Measurements from ENCODE around the gene GNS. TPM values are rescaled to one million over a fixed set of nuclear protein-coding genes. Genes with fewer than 3 reads are reported as not detected.

The GNS gene
- total RNA-seq, 1 experiment from 2014 or later, result 26.0 TPM

GRCh38 chr12:64757771-64758170, 1.4 kb downstream of the GNS start:
- Histone ChIP-seq H3K4me1 (ENCODE audit: insufficient read depth, low read length) (no peaks in the 10 kb centered on the region), H2BK12ac (ENCODE audit: insufficient read length, low read depth, low read length) (no peak overlapping the region), H3K4me2 (ENCODE audit: insufficient read depth, insufficient read length, low read length) (no peak overlapping the region), H3K23me2 (ENCODE audit: insufficient read length, low read depth, low read length, poor library complexity, severe bottlenecking) (peaks cover 8% of the 10 kb centered on the region), H2AFZ (ENCODE audit: low read length) (no peak overlapping the region), H4K20me1 (ENCODE audit: control insufficient read depth, insufficient read depth, insufficient read length) (no peaks in the 10 kb centered on the region), H3K14ac (ENCODE audit: insufficient read depth, low read length) (no peak overlapping the region), H2BK15ac (ENCODE audit: low read depth, low read length) (no peak overlapping the region), H4K8ac (replicated peaks; ENCODE audit: insufficient read length, low read depth, low read length) (no peak overlapping the region), H4K5ac (ENCODE audit: insufficient read length, low read depth, low read length) (no peak overlapping the region), H2AK5ac (ENCODE audit: insufficient read length, low read length) (no peak overlapping the region), H2BK5ac (ENCODE audit: insufficient read length, low read length) (no peak overlapping the region), H3K18ac (ENCODE audit: insufficient read length, low read depth, low read length) (no peak overlapping the region), H2BK20ac (ENCODE audit: low read depth, low read length, poor library complexity, severe bottlenecking) (no peak overlapping the region), H3K27ac (ENCODE audit: insufficient read length, low read depth, low read length) (no peak overlapping the region), H3K23ac (ENCODE audit: insufficient read length, low read depth, low read length) (no peak overlapping the region), H3K79me1 (ENCODE audit: insufficient read depth, low read depth, low read length, poor library complexity, severe bottlenecking) (no peaks in the 10 kb centered on the region), H4K91ac (ENCODE audit: insufficient read length, low read depth, low read length) (no peak overlapping the region), H2BK120ac (ENCODE audit: low read depth, low read length, poor library complexity, severe bottlenecking) (no peak overlapping the region), H3K9me3 (ENCODE audit: control insufficient read depth, low read depth, low read length) (no peaks in the 10 kb centered on the region), H3T11ph (ENCODE audit: low read length) (no peak overlapping the region), H3K4ac (ENCODE audit: low read depth, low read length) (no peak overlapping the region), H3K56ac (ENCODE audit: insufficient read length, low read depth, low read length) (no peak overlapping the region), H3K27me3 (ENCODE audit: insufficient read depth, low read length) (no peaks in the 10 kb centered on the region), H3K9ac (ENCODE audit: extremely low read depth, insufficient read length, low read length) (no peak overlapping the region), H3K79me2 (ENCODE audit: insufficient read depth, low read length) (peaks cover 1% of the 10 kb centered on the region; the same call in 1 of the 2 replicates)
- Mint-ChIP-seq H3K4me1 (peaks cover 12% of the 10 kb centered on the region in 2 experiments), H3K4me3 (peak overlapping the region; percentile 84 to 89), H3K27me3 (ENCODE audit: low read depth) (no peaks in the 10 kb centered on the region), H3K36me3 (ENCODE audit: insufficient read depth in 1 of 3, low read depth in 3 of 3) (peaks cover 0 to 4% (median 0%) of the 10 kb centered on the region in 3 experiments; a peak in 1 of 7 replicates), H3K27ac (no peak overlapping the region; a peak in 1 of 7 replicates), H3K9me3 (no peaks in the 10 kb centered on the region; a peak in 1 of 5 replicates)
- TF ChIP-seq CTCF (conservative IDR thresholded peaks at IDR 0.05), result no peak
- DNase-seq, result no peak
- WGBS (ENCODE audit: extremely low coverage, insufficient read length, low lambda C conversion rate), result no CpG with 5 or more reads among the region's 3 CpGs
